Osteocyte (in vitro differentiated cells): ENCODE results near the gene PARP14. TPM values are rescaled to one million over a fixed set of nuclear protein-coding genes. Genes with fewer than 3 reads are reported as not detected.
"Not testable (repeated sequence)": the region's sequence is repeated elsewhere in the genome, so short reads cannot be mapped to it uniquely, and the experiment has no call there.

Source experiments
- DNase-seq: peaks from one replicate; pipeline ENCODE4 v3.0.0; 2021; ENCODE audit warnings: mixed read lengths; ENCODE audit not compliant: unreplicated experiment; ENCODE audit errors: extremely low spot score
- H3K27ac Mint-ChIP-seq: one replicate; pipeline ENCODE4 v1.8.0; 2021; ENCODE audit warnings: mild to moderate bottlenecking, mixed read lengths; ENCODE audit not compliant: unreplicated experiment
- H3K27me3 Mint-ChIP-seq: one replicate; pipeline ENCODE4 v1.8.0; 2021; ENCODE audit warnings: mixed read lengths; ENCODE audit not compliant: unreplicated experiment
- H3K36me3 Mint-ChIP-seq: one replicate; pipeline ENCODE4 v1.8.0; 2021; ENCODE audit warnings: mixed read lengths; ENCODE audit not compliant: unreplicated experiment
- H3K4me1 Mint-ChIP-seq: one replicate; pipeline ENCODE4 v1.8.0; 2021; ENCODE audit warnings: mixed read lengths; ENCODE audit not compliant: unreplicated experiment
- H3K4me3 Mint-ChIP-seq: one replicate; pipeline ENCODE4 v1.8.0; 2021; ENCODE audit warnings: mild to moderate bottlenecking, moderate library complexity, mixed read lengths; ENCODE audit not compliant: unreplicated experiment
- H3K9me3 Mint-ChIP-seq: one replicate; pipeline ENCODE4 v1.8.0; 2021; ENCODE audit warnings: mixed read lengths; ENCODE audit not compliant: unreplicated experiment
- CTCF ChIP-seq: fragments of 200-600 bp; sonication (generic); IDR thresholded peaks from 2 replicates; pipeline ENCODE4 v1.5.0; 2021; ENCODE audit warnings: antibody characterized with exemption, mild to moderate bottlenecking, moderate library complexity
- total RNA-seq: library from RNA; stranded (reverse); gene quantifications from 2 replicates; pipeline ENCODE4 v1.2.1, GENCODE V29; 2021

The PARP14 gene
- total RNA-seq, 1 donor from 2014 or later, result 48.1 TPM

GRCh38 chr3:122642935-122643334 is 37.7 kb upstream of the PARP14 start:
- Mint-ChIP-seq H3K4me1 (no peaks in the 10 kb centered on the region), H3K4me3 (no peak overlapping the region), H3K27ac (no peak overlapping the region), H3K36me3 (no peaks in the 10 kb centered on the region), H3K27me3 (peaks cover 42% of the 10 kb centered on the region), H3K9me3 (no peaks in the 10 kb centered on the region)
- TF ChIP-seq CTCF, result no peak
- no peak for DNase-seq

GRCh38 chr3:122646146-122646988 is 34.3 kb upstream of the PARP14 start:
- no peaks in the 10 kb centered on the region for H3K9me3 Mint-ChIP-seq
- DNase-seq, result no peak
- no peak overlapping the region for H3K27ac Mint-ChIP-seq
- TF ChIP-seq CTCF, result no peak
- no peak overlapping the region for H3K4me3 Mint-ChIP-seq
- no peaks in the 10 kb centered on the region for H3K4me1 Mint-ChIP-seq
- H3K27me3 Mint-ChIP-seq, result peaks cover 45% of the 10 kb centered on the region
- H3K36me3 Mint-ChIP-seq, result no peaks in the 10 kb centered on the region

GRCh38 chr3:122651233-122651907 is 29.3 kb upstream of the PARP14 start:
- H3K36me3 Mint-ChIP-seq, H3K9me3 Mint-ChIP-seq, H3K4me1 Mint-ChIP-seq, DNase-seq, H3K4me3 Mint-ChIP-seq, H3K27ac Mint-ChIP-seq: not testable (repeated sequence)
- H3K27me3 Mint-ChIP-seq, result peaks cover 80% of the 10 kb centered on the region

- H3K4me1 Mint-ChIP-seq, H3K27ac Mint-ChIP-seq, H3K36me3 Mint-ChIP-seq, DNase-seq, H3K4me3 Mint-ChIP-seq, H3K9me3 Mint-ChIP-seq: not testable (repeated sequence)
- peaks cover 80% of the 10 kb centered on the region for H3K27me3 Mint-ChIP-seq
Observed at GRCh38 chr3:122651962-122652361, 28.7 kb upstream of the PARP14 start.

GRCh38 chr3:122658336-122658735 is 22.3 kb upstream of the PARP14 start:
- H3K9me3 Mint-ChIP-seq, H3K27ac Mint-ChIP-seq, DNase-seq, H3K36me3 Mint-ChIP-seq, H3K4me1 Mint-ChIP-seq, H3K4me3 Mint-ChIP-seq: not testable (repeated sequence)
- H3K27me3 Mint-ChIP-seq, result peaks cover 73% of the 10 kb centered on the region

- Mint-ChIP-seq H3K4me1 (no peaks in the 10 kb centered on the region), H3K27ac (no peak overlapping the region), H3K4me3 (no peak overlapping the region), H3K27me3 (peaks cover 71% of the 10 kb centered on the region), H3K9me3 (peaks cover 4% of the 10 kb centered on the region), H3K36me3 (no peaks in the 10 kb centered on the region)
- DNase-seq, result no peak
- no peak for TF ChIP-seq CTCF
Observed at GRCh38 chr3:122660297-122660974, 20.2 kb upstream of the PARP14 start.
